ENCODE results near the gene HERC2.
"Not testable (repeated sequence)": the region's sequence is repeated elsewhere in the genome, so short reads cannot be mapped to it uniquely, and the experiment has no call there.

DNA sequence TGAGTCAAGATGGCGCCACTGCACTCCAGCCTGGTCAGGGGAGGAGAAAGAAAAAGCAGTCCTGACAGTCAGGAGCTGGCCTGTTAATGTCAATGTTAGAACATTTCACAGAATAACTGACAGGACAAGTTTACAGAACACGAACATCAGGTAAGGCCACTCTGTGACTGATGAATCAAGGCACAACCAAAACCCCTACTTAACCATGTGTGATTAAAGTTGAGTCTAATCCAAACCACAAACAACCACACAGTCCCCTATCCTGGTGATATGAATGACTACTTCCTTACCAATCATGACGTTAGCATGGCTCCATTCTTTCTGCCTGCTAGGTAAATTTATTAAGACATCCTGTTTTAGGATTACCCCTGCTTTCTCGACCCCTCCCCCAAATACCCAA lies 124.3 kb downstream of the HERC2 start:
- TF ChIP-seq, protein P1, sequence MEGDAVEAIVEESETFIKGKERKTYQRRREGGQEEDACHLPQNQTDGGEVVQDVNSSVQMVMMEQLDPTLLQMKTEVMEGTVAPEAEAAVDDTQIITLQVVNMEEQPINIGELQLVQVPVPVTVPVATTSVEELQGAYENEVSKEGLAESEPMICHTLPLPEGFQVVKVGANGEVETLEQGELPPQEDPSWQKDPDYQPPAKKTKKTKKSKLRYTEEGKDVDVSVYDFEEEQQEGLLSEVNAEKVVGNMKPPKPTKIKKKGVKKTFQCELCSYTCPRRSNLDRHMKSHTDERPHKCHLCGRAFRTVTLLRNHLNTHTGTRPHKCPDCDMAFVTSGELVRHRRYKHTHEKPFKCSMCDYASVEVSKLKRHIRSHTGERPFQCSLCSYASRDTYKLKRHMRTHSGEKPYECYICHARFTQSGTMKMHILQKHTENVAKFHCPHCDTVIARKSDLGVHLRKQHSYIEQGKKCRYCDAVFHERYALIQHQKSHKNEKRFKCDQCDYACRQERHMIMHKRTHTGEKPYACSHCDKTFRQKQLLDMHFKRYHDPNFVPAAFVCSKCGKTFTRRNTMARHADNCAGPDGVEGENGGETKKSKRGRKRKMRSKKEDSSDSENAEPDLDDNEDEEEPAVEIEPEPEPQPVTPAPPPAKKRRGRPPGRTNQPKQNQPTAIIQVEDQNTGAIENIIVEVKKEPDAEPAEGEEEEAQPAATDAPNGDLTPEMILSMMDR (IDR thresholded peaks at IDR 0.05), result not testable (repeated sequence)
- not testable (repeated sequence) for TF ChIP-seq POLR2A, EP300 (IDR thresholded peaks at IDR 0.05)

All from stomach (tissue), 4 donors.